ENCODE data around the gene SUPT20HL1.

The SUPT20HL1 gene

DNA sequence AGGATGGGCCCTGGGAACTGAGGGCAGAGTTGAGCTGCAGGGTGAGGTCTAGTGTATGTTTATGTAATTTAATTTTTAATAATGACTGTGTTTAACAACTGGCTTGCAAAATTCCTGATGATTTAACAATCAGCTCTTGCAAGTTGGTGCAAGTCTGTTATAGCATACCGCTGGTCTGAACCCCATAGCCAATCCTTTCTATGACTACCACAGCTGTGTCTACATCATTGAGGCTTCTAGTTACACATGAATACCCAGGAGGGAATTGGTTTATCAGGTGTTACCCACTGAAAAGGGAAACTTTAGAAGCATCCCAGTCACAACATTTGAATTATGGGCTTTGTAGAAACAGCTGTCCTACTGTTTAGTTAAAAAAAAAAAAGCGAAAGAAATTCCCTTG, 38.3 kb downstream of the SUPT20HL1 start:
- TF ChIP-seq, protein P1, sequence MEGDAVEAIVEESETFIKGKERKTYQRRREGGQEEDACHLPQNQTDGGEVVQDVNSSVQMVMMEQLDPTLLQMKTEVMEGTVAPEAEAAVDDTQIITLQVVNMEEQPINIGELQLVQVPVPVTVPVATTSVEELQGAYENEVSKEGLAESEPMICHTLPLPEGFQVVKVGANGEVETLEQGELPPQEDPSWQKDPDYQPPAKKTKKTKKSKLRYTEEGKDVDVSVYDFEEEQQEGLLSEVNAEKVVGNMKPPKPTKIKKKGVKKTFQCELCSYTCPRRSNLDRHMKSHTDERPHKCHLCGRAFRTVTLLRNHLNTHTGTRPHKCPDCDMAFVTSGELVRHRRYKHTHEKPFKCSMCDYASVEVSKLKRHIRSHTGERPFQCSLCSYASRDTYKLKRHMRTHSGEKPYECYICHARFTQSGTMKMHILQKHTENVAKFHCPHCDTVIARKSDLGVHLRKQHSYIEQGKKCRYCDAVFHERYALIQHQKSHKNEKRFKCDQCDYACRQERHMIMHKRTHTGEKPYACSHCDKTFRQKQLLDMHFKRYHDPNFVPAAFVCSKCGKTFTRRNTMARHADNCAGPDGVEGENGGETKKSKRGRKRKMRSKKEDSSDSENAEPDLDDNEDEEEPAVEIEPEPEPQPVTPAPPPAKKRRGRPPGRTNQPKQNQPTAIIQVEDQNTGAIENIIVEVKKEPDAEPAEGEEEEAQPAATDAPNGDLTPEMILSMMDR (IDR thresholded peaks at IDR 0.05; ENCODE audit: control insufficient read depth, extremely low read depth, insufficient read depth), result no peak
- no peak for DNase-seq (ENCODE audit: low read depth)
- H3K4me3 ChIP-seq (ENCODE audit: low read depth, low read length), result no peak overlapping the region

DNA sequence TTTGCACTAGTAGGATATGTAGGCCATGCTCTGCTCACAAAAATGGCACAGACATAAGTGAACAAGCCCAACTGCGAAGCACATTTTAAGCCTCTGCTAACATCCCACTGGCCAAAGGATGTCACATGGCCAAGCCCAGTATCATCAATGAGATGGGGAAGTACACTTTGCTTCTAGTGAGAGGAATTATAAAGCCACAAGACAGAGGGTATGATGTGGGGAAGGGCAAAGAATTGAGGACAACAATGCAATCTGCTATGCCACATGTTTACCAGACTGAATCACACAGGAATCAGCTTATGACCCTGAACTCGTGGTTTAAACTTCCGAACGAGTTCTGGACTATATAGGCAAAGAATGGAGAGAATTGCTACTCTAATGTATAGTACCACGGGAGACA, 39.1 kb downstream of the SUPT20HL1 start:
- no peak for DNase-seq (ENCODE audit: low read depth)

DNA sequence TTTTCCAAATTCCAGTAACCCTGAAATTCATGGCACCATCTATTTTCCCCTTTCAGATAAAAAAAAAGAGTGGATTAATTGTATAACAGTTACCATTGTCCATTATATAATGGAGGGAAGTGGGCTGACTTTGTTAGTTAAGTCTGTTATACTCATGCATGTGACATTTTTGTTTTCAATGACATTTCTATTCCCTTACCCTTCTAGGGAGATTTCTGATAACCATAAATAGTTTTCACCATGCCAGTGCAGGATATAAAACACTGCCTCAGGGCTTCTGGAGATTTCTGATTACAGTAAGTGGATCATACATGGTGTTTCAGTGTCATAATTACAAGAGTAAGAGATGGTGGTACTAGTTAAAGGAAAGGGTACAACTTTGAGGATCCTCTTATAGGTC, 45.5 kb downstream of the SUPT20HL1 start:
- TF ChIP-seq, protein P1 (IDR thresholded peaks at IDR 0.05; ENCODE audit: control insufficient read depth, extremely low read depth, insufficient read depth), result no peak
- no peak overlapping the region for H3K4me3 ChIP-seq (ENCODE audit: low read depth, low read length)
- no peak for DNase-seq (ENCODE audit: low read depth)

More for the DNA sequence above, 39.1 kb downstream of the SUPT20HL1 start:
- TF ChIP-seq, protein P1 (IDR thresholded peaks at IDR 0.05; ENCODE audit: control insufficient read depth, extremely low read depth, insufficient read depth), result no peak
- H3K4me3 ChIP-seq (ENCODE audit: low read depth, low read length), result no peak overlapping the region
